Activated CD4-positive, alpha-beta T cell treated with anti-CD3 and anti-CD28 coated beads for 36 hours (primary cell): ENCODE data around the gene PALD1. TPM values are rescaled to one million over a fixed set of nuclear protein-coding genes. Genes with fewer than 3 reads are reported as not detected.

ENCODE experiments used
- ATAC-seq: fragments of 200-7000 bp; cut with Tn5 transposase; one replicate; pipeline ENCODE4 v1.10.0; 2021; ENCODE audit warnings: mild to moderate bottlenecking, moderate library complexity
- CTCF ChIA-PET: fragments of 350-600 bp; sonication (Branson Sonifier 250); formaldehyde crosslinking; loops from one replicate; lab custom pipeline; 2021; ENCODE audit warnings: antibody characterized with exemption; lab: Charles Lee
- POLR2A ChIA-PET: fragments of 350-600 bp; sonication (Branson Sonifier 250); formaldehyde crosslinking; loops from one replicate; lab custom pipeline; 2021; ENCODE audit warnings: antibody characterized with exemption, inconsistent platforms; lab: Charles Lee
- DNase-seq: peaks from one replicate; pipeline ENCODE4 v3.0.0-alpha.2; 2020
- H3K27ac Mint-ChIP-seq: one replicate; pipeline ENCODE4 v1.8.0; 2021; ENCODE audit warnings: mixed read lengths
- H3K27me3 Mint-ChIP-seq: one replicate; pipeline ENCODE4 v1.8.0; 2021; ENCODE audit warnings: mixed read lengths
- H3K36me3 Mint-ChIP-seq: one replicate; pipeline ENCODE4 v1.8.0; 2021; ENCODE audit warnings: low read depth, mixed read lengths
- H3K4me1 Mint-ChIP-seq: one replicate; pipeline ENCODE4 v1.8.0; 2021; ENCODE audit warnings: mixed read lengths
- H3K4me3 Mint-ChIP-seq: one replicate; pipeline ENCODE4 v1.8.0; 2021; ENCODE audit warnings: mild to moderate bottlenecking, moderate library complexity, mixed read lengths
- H3K9me3 Mint-ChIP-seq: one replicate; pipeline ENCODE4 v1.8.0; 2021; ENCODE audit warnings: low read depth, mixed read lengths
- intact Hi-C, 2 experiments: fragments of 100-400 bp; cut with DNase I in 1 of 2; cut with micrococcal nuclease in 1 of 2; formaldehyde crosslinking; loops; one replicate each; pipeline versions ENCODE4 v1.14.2 to v1.15.1; 2022 to 2024; cut with DNase I, micrococcal nuclease
- total RNA-seq, 2 experiments: library from RNA; stranded (reverse); gene quantifications; one replicate each; pipeline ENCODE4 v1.2.3, GENCODE V29; 2021

Gene PALD1
- total RNA-seq, result 1 to 10 TPM; 5.4 to 6.7 TPM

DNA sequence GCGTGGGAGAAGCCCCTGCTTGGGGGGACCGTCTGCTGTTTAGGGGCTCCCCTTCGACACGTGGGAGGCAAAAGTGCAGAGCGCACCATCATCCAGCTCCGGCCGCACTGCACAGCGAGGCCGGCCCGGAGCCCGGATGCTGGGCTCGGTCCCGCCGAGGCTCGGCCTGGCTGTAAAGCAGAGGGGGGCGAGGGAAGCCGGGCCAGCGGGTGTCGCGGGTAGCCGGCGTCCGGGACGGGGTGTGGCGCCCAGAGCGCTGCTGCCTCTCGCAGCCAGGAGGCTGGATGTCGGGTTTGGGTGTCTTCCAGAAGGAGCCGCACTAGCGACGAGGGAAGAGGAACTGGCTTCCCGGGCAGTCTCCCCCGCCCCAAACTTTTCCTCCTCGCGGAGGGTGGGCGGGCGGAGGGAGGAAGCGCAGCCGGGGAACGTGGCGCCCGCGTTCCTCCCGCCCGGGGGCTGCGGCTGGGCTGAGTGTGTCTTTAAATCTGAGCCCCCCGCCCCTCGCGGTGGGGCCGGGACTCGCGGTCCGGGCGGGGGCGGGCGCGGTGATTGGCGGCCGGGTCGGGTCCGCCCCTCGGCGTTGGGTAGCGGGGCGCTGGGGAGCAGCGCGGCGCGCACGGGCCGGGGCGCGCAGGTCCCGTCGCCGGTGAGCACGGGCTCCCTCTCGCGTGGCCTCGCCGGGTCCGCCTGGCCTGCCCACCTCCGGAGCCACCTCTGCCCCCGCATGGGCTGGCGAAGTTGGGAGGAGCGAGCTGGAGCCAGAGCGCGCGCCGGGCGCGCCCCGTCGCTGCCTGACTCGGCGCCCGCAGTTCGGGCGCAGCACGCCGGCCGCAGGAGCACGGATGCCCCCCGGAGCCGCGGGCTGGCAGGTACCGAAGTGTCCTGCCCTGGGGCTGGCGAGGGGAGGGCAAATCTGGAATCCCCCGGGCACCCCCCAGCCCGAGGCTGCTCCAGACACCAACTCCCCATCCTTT is at the start of gene PALD1:
PALD1 (plus strand) TSS at position 577 of the 974 bp plus-strand sequence. CDS start 47,185 bp downstream, outside the sequence.
- Mint-ChIP-seq H3K9me3 (no peaks in the 10 kb centered on the region), H3K27me3 (peaks cover 19% of the 10 kb centered on the region), H3K36me3 (peaks cover 2% of the 10 kb centered on the region), H3K27ac (peak within 1 kb of the TSS; percentile 67), H3K4me3 (peak within 1 kb of the TSS; percentile 70), H3K4me1 (peaks cover 41% of the 10 kb centered on the region)
- POLR2A ChIA-PET, result interaction anchor here (0.5 to 1.0 kb wide), 3 partner anchors 246 to 248 kb away, joined by 3 to 4 read pairs (median 3); no protein-coding TSS in a partner anchor
- CTCF ChIA-PET, result interaction anchor here (0.5 to 1.4 kb wide), 4 partner anchors 18 to 257 kb away, joined by 3 to 4 read pairs (median 4); no protein-coding TSS in a partner anchor
- ATAC-seq (peak; percentile 45), DNase-seq (peak; percentile 76)
- intact Hi-C loops, result loop anchor here (5.0 kb wide), 3 partner anchors 76 to 339 kb away; partner anchors contain the start of genes EIF4EBP2 (in 1 of the 2) and SGPL1 (in 1 of the 2)

DNA sequence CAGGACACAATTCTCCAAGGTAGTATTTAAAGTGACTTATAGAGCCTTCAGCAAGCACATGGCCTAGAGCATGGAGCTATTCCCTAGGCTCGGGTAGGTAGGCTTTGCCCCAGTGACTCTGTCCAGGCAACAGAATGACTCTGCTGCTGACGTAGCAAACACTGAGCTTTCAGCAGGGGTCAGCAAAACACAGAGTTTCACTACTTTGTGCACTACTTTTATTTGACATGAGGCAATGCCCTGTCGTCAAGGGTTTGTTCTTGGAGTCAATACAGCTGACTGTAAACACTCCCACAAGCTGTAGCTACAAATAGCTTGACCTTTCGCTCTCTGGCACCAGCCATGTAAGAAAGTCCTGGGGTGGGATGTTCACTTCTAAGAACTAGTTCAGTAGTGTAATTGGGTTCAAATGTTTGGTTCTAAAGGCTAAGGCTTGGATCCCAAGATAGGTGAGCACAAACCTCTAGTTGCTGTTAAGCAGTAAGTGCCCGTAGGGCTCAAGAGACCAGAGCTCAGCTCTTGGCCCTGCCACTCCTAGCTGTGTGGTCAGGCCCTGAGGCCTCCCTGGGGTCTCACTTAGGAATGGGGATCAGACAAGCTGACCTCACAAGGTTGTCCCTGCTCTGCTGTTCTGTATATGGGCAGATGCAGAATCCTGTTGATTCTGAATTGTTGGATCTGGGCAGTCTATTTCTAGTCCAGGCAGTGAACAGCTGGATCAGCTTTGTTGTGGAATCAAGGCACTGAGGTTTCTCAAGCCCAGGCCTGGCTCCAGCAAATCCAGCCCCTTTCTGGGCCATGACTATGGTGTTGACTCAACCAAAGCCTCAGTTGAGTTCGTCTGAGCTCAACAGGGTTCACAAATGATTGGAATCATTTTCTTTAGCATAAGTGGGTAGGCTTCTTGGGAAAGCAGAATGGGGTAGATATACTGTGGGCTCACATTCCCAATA is 47.8 kb upstream of the PALD1 start:
- Mint-ChIP-seq H3K9me3 (no peaks in the 10 kb centered on the region), H3K36me3 (peaks cover 5% of the 10 kb centered on the region), H3K27me3 (no peaks in the 10 kb centered on the region), H3K4me1 (peaks cover 25% of the 10 kb centered on the region), H3K27ac (no peak overlapping the region), H3K4me3 (no peak overlapping the region)
- ChIA-PET POLR2A (interaction anchor here (0.6 kb wide), 1 partner anchor 56 kb away, joined by 5 read pairs; no protein-coding TSS in a partner anchor), CTCF (interaction anchor here (0.6 to 1.3 kb wide), 8 partner anchors 12 to 367 kb away, joined by 3 to 4 read pairs (median 3); partner anchors contain the start of gene EIF4EBP2)
- intact Hi-C loops, result no loop called here
- ATAC-seq (no peak), DNase-seq (no peak)

- DNase-seq (no peak), ATAC-seq (no peak)
- no peaks in the 10 kb centered on the region for H3K9me3 Mint-ChIP-seq
- no peak overlapping the region for H3K27ac Mint-ChIP-seq
- ChIA-PET CTCF (interaction anchor here (0.6 to 1.3 kb wide), 5 partner anchors 29 to 291 kb away, joined by 3 read pairs; no protein-coding TSS in a partner anchor), POLR2A (no interaction called here)
- H3K27me3 Mint-ChIP-seq, result no peaks in the 10 kb centered on the region
- H3K4me3 Mint-ChIP-seq, result no peak overlapping the region
- H3K4me1 Mint-ChIP-seq, result peaks cover 25% of the 10 kb centered on the region
- intact Hi-C loops, result no loop called here
- peaks cover 5% of the 10 kb centered on the region for H3K36me3 Mint-ChIP-seq
These were observed 46.5 kb upstream of the PALD1 start for GRCh38 chr10:70432101-70432500.

GRCh38 chr10:70432561-70433263 is 45.9 kb upstream of the PALD1 start:
- no peak for ATAC-seq
- H3K4me3 Mint-ChIP-seq, result no peak overlapping the region
- POLR2A ChIA-PET, result no interaction called here
- no peaks in the 10 kb centered on the region for H3K9me3 Mint-ChIP-seq
- intact Hi-C loops, result no loop called here
- no peak for DNase-seq
- peak overlapping the region; percentile 38 for H3K27ac Mint-ChIP-seq
- CTCF ChIA-PET, result interaction anchor here (0.8 to 1.1 kb wide), 3 partner anchors 27 to 211 kb away, joined by 3 read pairs; no protein-coding TSS in a partner anchor
- no peaks in the 10 kb centered on the region for H3K27me3 Mint-ChIP-seq
- H3K36me3 Mint-ChIP-seq, result peaks cover 5% of the 10 kb centered on the region
- peaks cover 25% of the 10 kb centered on the region for H3K4me1 Mint-ChIP-seq

DNA sequence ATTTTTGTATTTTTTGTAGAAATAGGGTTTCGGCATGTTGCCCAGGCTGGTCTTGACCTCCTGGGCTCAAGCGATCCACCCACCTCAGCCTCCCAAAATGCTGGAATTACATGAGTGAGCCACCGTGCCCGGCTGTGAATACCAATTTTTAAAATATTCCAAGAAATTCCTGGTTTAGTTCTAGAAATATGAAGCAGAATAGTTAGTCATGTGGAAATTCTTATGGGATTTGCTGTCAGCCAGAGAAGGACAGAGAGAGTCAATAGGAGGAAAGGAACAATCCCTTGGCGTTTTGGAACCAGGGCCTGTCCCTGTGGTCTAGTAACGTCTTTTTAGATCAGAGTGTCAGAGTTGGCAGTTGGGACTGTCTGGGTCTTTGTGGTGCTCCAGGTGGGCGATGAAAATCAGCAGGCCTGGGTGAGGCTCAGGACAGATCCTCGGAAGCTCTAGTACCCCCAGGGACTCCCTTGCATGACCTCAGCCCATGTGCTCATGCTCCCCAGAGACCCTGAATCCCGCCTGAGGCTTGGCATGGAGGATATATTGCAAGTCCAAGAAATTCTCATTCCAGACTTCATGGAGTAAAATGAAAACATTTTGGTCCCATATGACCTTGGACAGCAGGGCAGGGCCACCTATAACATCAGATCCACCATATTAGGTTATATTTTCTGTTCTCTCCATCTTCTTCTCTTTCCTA is 44.8 kb upstream of the PALD1 start:
- ATAC-seq (no peak), DNase-seq (no peak)
- H3K4me3 Mint-ChIP-seq, result no peak overlapping the region
- POLR2A ChIA-PET, result no interaction called here
- H3K9me3 Mint-ChIP-seq, result no peaks in the 10 kb centered on the region
- peaks cover 25% of the 10 kb centered on the region for H3K4me1 Mint-ChIP-seq
- no peak overlapping the region for H3K27ac Mint-ChIP-seq
- intact Hi-C loops, result no loop called here
- peaks cover 2% of the 10 kb centered on the region for H3K36me3 Mint-ChIP-seq
- peaks cover 1% of the 10 kb centered on the region for H3K27me3 Mint-ChIP-seq
- CTCF ChIA-PET, result interaction anchor here (1.0 kb wide), 1 partner anchor 28 kb away, joined by 3 read pairs; no protein-coding TSS in a partner anchor

DNA sequence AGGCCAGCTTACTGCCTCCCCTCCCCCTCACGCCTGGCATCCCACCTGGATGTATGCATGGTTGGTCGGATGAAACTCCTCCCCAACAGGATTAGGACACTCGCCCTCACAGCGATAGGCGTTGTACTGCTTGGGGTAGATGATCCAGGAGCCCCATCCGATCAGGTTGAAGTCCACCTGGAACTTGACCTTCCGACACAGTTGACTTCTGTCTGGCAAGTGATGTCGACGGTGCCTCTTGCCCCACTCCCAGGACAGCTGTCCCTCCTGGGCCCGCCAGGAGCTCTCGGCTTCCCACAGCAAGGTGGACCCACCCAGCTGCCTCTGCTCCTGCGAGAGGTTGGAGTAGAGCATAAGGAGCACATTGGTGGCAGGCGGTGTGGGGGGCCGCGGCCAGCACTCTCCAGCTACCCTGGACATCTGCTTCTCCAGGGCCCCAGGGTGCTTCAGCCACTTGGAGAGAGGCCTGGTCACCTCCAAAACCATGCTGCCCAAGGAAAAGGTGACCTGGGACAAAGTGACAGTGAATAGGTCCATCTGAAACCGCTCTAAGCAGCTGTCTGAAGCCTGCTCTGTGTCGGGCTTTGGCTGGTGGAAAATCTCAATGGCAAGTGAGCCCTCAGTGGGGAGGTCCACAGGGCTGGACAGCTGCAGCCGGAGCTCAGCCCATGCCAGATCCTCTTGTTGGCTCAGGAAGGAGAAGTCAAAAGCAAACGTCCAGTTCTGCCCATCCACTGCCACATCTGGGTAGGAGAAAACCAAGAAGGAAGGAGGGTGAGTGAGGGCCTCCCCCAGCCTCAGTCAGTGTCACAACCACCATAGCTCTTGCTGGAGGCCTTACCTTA is 43.1 kb upstream of the PALD1 start:
- intact Hi-C loops, result no loop called here
- CTCF ChIA-PET, result no interaction called here
- Mint-ChIP-seq H3K27ac (no peak overlapping the region), H3K27me3 (peaks cover 12% of the 10 kb centered on the region), H3K9me3 (no peaks in the 10 kb centered on the region), H3K4me1 (peaks cover 27% of the 10 kb centered on the region), H3K36me3 (no peaks in the 10 kb centered on the region), H3K4me3 (no peak overlapping the region)
- DNase-seq (no peak), ATAC-seq (no peak)
- POLR2A ChIA-PET, result no interaction called here

DNA sequence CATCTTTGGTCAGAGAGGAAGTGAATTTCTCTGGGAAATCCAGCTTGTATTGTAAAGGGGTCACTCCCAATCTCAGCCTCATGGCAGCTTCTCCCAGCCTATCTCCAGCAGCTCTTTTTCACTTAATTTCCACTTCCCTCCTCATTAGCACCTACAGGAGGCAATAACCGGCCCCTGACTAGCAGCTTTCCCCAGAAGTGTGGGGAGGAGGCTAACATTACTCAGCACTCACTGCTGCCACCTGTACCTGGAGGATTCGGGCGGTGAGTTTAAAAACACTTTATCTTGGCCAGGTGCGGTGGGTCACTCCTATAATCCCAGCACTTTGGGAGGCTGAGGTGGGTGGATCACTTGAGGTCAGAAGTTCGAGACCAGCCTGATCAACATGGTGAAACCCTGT is 40.8 kb upstream of the PALD1 start:
- Mint-ChIP-seq H3K4me1 (peaks cover 23% of the 10 kb centered on the region), H3K9me3 (no peaks in the 10 kb centered on the region), H3K36me3 (peaks cover 2% of the 10 kb centered on the region), H3K4me3 (no peak overlapping the region), H3K27me3 (peaks cover 30% of the 10 kb centered on the region), H3K27ac (no peak overlapping the region)
- ATAC-seq, result no peak
- no peak for DNase-seq
- CTCF ChIA-PET, result no interaction called here
- POLR2A ChIA-PET, result no interaction called here
- intact Hi-C loops, result no loop called here

DNA sequence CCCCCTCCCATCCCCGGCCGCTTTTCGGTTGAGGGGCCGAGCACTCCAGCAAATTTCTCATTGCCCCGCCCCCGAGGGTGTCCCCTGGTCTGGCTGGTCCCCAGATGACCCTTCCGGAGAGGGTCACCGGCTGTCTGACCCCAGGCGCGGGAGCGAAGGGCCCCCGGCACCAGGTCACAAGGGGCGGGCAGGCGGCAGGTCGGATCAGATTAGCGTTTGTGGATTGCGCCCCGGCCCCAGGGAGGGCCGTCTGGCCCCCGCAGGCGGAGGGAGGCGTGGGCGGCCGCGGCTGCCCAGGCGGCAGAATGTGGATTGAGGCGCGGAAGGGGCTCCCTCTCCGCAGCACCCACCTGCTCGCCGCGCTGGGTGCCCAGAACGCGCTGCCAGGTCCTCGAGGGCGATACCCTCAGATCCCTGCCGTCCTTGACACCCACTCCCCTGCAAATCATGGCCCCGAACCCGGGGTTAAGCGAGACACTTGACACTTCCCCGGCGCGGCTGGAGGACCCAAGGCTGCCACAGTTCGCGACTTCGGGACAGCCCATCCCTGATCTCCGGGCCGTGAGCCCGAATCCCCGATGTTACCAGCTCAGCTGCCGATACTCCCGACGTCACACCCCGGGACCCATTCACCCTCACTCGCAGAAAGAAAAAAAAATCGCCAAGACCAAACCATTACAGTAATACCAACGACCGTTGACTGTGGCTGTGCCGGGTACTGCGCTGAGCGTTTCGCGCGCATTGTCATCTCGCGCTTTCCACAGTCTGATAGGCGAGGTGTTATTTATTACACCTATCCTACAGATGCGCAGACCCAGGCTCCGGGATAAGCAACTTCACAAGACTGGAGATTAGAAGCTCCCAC is 38.0 kb upstream of the PALD1 start:
- DNase-seq, result peak; percentile 46
- peak; percentile 75 for ATAC-seq
- CTCF ChIA-PET, result interaction anchor here (0.7 to 1.4 kb wide), 2 partner anchors 40 to 325 kb away, joined by 3 to 4 read pairs; no protein-coding TSS in a partner anchor

More for the DNA sequence above, 38.0 kb upstream of the PALD1 start:
- H3K4me3 Mint-ChIP-seq, result peak overlapping the region; percentile 36
- H3K36me3 Mint-ChIP-seq, result peaks cover 2% of the 10 kb centered on the region
- peaks cover 10% of the 10 kb centered on the region for H3K4me1 Mint-ChIP-seq
- POLR2A ChIA-PET, result no interaction called here
- H3K27me3 Mint-ChIP-seq, result peaks cover 30% of the 10 kb centered on the region
- peak overlapping the region; percentile 5 for H3K27ac Mint-ChIP-seq
- intact Hi-C loops, result no loop called here
- H3K9me3 Mint-ChIP-seq, result no peaks in the 10 kb centered on the region
